ENCODE results near the gene SULF2. TPM values are rescaled to one million over a fixed set of nuclear protein-coding genes. Genes with fewer than 3 reads are reported as not detected.
"Not testable (repeated sequence)": the region's sequence is repeated elsewhere in the genome, so short reads cannot be mapped to it uniquely, and the experiment has no call there.

Gene SULF2
- 92.1 and 131 TPM in 2 replicates for total RNA-seq

GRCh38 chr20:47785311-47785853 is at the start of gene SULF2:
SULF2 (minus strand) TSS chr20:47785481; CDS start chr20:47757363, 28,118 bp downstream.
- DNase-seq: peak; percentile 62

DNA sequence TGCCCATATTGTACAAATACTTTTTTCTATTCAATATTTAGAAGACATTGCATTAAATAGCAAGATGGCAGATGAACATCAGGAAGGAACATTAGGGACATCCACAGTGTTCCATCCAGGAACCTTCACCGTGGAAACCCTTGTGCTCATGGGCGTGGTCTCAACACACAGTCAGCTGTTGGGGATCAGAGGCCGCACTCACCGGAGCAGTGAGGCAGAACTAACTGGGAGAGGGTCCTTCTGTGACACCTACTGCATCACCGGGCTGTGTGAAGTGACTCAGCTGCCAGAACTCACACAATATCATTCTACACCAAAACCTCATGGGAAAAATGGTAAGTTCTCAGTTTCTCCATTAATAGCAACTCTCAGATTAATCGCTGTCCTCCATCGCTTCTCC is 46.4 kb upstream of the SULF2 start:
- not testable (repeated sequence) for DNase-seq

- DNase-seq: not testable (repeated sequence)
Measured at GRCh38 chr20:47826716-47827115, 41.4 kb upstream of the SULF2 start.

GRCh38 chr20:47826006-47826405 is 40.7 kb upstream of the SULF2 start:
- DNase-seq: not testable (repeated sequence)

DNA sequence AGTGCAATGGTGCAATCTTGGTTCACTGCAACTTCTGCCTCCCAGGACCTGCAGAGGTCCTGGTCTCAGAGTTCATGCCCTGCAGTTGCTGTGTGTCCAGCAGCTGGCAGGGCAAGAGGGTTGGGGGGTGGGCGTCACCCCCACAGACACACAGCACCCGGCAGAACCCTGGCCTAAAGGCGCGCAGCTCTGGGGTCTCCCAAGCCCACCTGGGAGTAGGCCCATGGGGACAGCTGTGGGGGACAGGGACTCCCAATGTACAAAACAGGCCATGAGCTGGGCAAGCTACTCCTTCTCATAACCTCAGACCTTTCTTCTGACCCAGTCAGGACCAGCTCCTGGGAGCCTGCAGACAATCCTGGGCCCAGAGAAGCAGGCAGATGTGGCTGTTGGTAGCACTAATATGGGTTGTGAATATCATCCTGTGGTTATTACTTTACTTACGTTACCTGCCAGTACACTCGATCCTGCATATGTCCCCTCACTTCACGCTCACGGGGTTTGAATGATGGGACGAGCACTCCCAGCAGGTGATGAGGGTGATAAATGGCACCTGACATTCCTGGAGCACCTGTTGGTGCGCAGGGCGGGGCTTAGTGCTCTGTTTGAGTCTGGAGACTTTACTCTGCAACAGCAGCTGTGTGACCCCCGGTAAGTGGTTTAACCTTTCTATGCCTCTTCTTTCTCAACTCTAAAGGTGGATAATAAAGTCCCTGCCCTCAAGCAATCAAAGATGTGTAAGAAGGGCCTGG is 39.9 kb upstream of the SULF2 start:
- no peak for DNase-seq

GRCh38 chr20:47823941-47824340 is 38.7 kb upstream of the SULF2 start:
- DNase-seq: not testable (repeated sequence)

DNA sequence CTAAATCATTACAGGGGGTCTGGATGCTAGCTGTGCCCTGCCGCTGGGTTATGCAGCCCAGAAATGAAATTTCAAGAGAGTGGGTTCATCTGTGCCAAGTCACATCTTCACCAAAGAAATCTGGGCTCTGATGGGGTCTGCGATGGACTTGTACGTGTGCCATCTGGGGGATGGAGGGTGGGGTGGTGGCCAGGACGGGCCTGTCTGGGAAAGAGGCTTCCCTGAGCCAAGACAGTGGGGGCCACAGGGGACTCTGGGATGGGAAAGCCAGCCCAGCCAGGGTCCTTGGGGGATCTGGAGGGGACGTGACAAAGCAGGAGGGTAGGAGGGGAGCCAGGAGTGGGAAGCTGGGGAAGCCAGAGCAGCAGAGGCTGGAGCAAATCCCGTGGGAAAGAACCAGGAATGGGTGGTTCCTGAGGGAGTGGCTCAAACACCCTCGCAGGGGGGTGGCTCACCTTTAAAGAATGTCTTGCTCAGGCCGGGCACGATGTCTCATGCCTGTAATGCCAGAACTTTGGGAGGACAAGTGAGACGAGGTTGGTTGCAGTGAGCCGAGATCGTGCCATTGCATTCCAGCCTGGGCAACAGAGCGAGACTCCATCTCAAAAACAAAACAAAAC is 36.3 kb upstream of the SULF2 start:
- DNase-seq: no peak

DNA sequence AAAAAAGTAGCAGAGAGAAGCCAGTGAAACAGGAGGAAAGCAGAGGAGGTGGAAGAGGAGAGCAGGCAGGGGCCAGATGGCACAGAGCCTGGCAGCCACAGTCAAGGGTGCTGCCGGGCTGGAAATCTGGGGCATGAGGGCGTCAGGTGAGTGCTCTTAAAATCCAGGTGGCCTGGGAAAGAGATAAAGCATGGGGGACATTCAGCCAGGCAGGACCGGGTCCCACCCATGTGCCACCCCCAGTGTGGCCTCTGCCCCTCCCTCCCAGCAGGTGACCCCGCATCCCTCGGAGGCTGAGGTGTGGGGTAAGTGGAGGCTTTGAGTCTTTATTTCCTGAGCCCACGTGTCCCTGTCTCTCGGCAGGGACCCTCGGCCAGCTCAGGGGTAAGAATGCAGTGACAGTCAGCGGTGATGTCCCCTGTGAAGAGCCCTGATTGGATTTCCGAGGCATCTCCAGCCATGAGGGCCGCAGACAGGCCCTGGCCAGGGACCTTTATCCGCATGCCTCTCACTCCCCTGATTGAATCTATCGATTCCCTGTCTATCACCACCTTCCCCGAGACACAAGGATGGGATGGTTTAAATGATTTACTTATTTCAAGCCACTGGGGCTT is 33.8 kb upstream of the SULF2 start:
- DNase-seq: no peak

DNA sequence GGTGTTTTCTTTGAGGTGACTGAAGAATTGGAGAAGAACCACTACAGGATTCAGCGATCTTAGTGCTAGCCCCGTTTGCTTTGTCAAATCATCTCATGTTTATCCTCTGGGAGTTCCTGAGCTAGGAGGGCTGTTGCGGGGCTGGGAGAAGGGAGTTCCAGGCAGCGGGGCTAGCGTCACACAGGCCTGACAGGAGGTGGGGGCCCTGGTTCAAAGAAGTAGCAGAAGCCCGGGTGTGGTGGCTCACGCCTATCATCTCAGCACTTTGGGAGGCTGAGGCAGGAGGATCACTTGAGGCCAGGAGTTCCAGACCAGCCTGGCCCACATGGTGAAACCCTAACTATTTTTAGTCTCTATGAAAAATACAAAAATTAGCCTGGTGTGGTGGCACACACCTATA is 33.2 kb upstream of the SULF2 start:
- DNase-seq: no peak

DNA sequence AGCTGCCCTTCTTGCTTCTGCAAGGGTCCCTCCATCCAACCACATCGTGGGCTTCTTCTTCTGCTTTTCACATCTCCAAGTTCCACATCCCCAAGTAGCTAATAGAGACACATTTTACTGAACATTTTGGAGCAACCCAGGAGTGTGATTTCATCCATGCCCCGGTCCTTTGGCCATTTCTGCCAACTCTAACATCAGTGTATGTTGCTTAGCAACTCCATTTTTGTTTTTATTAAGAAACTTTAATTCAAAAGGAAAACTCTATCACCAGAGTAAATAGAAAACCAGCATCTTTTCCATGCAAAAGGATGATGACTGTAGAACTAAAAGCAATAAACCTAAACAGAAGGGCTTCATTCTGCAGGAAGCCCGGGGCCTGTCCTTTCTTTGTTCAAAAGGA is 32.7 kb upstream of the SULF2 start:
- no peak for DNase-seq

- no peak for DNase-seq
Measured at GRCh38 chr20:47817573-47817972, 32.3 kb upstream of the SULF2 start.

DNA sequence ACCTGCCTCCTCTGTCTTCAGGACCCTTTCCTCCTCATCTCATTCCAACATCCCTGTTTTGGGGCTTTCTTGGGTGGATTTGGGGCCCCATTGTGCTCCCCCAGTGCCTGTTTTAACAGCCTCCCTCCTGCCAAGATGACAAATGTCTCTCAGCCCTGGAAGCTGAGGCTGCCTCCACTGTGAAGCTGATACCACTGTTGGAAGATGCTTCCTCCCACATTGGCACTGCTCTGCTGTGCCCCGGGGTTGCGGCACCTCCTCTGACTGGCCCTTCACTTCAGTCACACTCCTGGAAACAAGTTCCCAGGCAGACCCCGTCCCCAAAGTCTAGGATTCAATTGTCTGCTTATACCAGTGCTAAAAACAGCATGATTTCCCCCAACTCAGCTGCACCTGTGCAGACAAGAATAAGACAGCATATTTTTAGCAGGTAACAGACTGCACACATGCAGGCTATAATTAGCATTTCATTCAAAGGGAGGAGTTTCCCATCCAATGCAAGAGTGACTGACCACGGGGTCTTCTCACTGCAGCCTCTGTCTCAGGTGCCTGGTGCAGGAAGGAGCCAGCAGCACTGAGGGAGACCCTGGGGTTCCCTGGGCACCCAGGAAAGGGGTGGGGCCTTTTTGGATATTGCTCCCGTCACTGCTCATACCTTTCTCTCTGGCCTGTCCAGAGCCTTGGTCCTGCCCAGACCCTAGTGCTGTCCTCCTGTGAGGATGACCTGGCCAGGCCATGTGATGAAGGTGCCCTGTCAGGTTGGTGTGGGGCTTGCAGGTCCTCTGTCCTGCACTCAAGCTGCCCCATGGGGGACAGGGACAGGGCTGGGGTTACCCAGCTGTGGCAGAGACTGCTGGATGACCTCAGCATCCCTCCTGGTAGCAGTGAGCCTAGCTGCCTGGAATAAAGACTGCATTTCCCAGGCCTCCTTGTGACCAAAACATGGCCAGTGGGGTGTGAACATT is 31.5 kb upstream of the SULF2 start:
- DNase-seq: no peak

DNA sequence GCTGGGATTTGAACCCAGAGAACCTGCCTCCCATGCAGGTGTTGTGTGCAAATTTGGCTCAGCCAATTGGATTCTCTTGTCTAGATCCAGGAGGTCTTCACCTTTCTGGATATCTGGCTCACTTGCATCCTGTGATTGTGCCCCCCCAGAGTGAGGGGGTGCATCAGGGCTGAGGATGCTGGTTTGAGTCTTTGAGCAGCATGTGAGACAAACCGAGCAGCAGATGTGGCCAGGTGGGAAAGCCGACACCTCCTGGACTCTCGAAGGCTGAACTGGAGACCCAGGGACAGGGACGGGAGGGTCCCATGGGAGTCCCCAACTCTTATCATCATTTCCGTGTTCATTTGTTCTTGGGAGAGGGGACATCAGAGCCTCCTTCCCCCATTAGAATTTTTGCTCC is 30.6 kb upstream of the SULF2 start:
- DNase-seq: no peak

DNA sequence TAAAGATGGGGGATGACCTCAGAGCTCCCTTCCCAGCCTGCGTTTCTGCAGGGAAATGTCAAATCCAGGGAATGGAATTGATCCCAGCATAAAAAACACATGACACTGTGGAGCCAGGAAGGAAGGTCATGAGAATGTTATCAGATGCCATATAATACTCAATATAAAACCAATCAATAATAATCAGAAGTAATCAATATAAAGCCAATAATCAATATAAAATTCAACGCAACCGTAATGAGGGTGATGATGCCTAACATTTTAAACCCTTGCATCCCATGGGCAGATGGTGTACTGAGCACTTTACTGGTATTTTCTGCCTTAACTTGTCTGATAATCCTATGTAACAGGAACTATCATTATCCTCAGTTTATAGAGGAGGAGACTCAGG is 30.1 kb upstream of the SULF2 start:
- DNase-seq: no peak

DNA sequence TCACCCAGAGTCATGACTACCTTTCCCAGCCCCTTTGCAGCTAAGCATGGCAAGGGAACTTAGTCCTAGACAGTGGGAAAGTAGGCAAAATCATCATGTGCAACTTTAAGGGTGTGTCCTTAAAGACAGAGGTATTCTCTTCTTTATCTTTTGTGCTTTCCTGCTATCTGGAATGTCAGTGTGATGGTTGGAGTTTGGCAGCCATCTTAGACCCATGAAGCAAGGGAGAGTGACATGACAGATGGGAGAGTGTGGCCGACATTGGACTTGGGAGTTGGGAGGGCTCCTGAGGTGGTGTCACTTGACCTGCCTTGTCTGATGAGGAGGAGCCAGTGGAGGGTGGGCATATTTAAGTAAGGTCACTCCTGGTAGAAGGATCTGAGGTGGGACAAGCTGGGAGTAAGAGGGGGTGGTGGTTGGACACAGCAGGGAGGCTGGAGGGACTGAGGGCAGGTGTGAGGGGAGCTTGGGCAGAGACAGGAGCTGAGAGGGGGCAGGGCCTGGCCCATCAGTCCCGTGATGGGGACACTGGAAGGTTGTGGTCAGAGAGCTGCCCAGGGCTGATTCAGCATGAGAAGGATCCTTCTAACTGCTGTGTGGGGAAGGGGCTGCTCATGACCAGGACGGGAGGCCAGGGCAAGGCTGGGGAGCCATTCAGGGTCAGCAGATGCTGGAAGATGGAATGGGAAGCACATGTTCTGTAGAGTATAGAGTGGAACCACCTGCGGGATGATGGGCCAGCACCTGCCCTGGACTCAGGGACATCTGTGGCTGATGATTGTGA is 29.5 kb upstream of the SULF2 start:
- no peak for DNase-seq

- DNase-seq: no peak
Measured at GRCh38 chr20:47810721-47811347, 25.6 kb upstream of the SULF2 start.

GRCh38 chr20:47810116-47810677 is 24.9 kb upstream of the SULF2 start:
- DNase-seq: no peak

- peak; percentile 28 for DNase-seq
Measured at GRCh38 chr20:47809161-47809960, 24.1 kb upstream of the SULF2 start.

- no peak for DNase-seq
Measured at GRCh38 chr20:47805951-47806350, 20.7 kb upstream of the SULF2 start.

GRCh38 chr20:47804972-47805371 is 19.7 kb upstream of the SULF2 start:
- not testable (repeated sequence) for DNase-seq
